Activated T-cell treated with anti-CD3 and anti-CD28 coated beads for 24 hours (primary cell): ENCODE measurements around the gene PLCXD1.
"Not testable (repeated sequence)": the region's sequence is repeated elsewhere in the genome, so short reads cannot be mapped to it uniquely, and the experiment has no call there.

ENCODE experiments used
- DNase-seq: peaks from one replicate; pipeline ENCODE4 v3.0.0-alpha.2; 2020; ENCODE audit warnings: low read depth

PLCXD1 gene

DNA sequence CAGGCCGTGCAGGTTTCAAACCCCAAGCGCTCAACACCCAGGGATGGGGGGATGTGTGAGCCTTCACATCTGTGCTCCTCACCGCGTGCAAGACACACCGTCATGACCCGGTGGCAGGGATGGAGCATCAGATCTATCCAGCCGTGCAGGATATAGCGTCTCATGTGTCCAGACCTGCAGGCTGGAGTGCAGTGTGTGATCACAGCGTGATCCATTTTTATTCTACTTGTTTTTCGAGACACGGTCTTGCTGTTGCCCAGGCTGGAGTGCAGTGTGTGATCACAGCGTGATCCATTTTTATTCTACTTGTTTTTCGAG is 70.1 kb downstream of the PLCXD1 start:
- not testable (repeated sequence) for DNase-seq

DNA sequence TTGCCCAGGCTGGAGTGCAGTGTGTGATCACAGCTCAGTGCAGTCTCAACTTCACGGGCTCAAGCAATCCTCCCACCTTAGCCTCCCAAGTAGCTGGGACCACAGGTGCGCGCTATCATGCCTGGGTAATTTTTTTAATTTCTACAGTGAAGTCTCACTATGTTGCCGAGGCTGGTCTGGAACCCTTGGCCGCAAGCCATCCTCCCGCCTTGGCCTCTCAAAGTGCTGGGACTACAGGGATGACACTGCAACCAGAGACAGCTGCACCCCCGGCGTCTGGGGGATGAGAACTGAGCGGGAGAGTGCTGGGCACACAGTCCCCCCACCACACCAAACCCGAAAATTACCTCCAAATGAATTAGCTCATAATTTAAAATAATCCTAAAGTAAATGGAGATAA is 70.6 kb downstream of the PLCXD1 start:
- no peak for DNase-seq

DNA sequence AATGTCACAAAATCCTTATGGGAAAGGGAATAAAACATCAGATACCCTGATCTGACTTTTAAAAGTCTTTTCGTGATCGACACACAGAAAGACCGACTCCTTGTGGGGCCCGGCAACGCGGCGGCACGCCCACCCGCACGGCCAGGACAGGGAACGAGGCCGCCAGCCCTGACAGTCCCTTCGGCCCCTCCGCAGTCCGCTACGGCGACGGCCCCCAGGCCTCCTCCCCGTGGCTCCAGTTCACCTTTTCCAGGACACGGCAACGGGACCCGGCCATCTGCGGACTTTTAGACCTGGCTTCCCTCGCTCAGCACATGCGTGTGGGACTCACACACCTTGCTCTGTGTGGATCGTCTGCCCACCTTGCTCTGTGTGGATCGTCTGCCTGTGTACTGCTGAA is 71.0 kb downstream of the PLCXD1 start:
- no peak for DNase-seq

DNA sequence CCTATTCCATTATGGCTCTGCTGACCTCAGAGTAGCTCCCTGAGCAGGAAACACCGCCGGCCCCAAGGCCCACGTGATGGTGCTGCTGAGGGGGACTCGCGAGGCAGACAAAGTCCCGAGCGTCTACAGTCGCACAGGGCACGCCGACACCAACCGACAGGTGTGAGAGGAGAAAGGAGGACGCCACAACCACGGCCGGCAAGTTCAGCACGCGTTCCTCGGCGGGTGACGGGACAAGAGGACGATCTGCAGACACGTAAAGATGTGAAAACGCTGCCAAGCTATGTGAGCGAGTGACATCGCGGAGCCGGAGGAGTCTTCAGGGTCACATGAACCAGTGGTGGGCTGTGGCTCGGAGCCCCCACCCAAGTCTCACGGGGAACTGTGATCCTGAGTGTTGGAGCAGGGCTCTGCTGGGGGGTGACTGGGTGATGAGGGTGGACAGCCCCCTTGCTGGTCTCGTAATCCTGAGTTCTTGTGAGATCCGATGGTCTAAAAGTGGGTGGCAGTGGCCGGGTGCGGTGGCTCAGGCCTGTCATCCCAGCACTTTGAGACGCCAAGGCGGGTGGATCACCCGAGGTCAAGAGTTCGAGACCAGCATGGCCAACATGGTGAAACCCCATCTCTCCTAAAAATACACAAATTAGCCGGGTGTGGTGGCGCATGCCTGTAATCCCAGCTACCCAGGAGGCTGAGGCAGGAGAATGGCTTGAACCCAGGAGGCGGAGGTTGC is 71.6 kb downstream of the PLCXD1 start:
- DNase-seq, result no peak
